GM12864 (cell line): Measurements from ENCODE around the gene ADAM23.

Experiments
- DNase-seq: peaks from one replicate; pipeline ENCODE4 v3.0.0-alpha.2; 2011; ENCODE audit warnings: low read depth
- H3K4me3 ChIP-seq: 2 replicates; pipeline ENCODE4 v1.5.1; 2011; ENCODE audit warnings: mild to moderate bottlenecking, low read depth, low read length, control low read depth
- TF ChIP-seq, protein P1 (sequence below): IDR thresholded peaks from 2 replicates; pipeline ENCODE4 v1.5.1; 2011; ENCODE audit warnings: low read depth, mild to moderate bottlenecking, moderate library complexity, low read length, control low read depth, inconsistent platforms; ENCODE audit errors: missing control alignments

ADAM23 gene

GRCh38 chr2:206462240-206462854, 19.0 kb downstream of the ADAM23 start:
- TF ChIP-seq, protein P1, sequence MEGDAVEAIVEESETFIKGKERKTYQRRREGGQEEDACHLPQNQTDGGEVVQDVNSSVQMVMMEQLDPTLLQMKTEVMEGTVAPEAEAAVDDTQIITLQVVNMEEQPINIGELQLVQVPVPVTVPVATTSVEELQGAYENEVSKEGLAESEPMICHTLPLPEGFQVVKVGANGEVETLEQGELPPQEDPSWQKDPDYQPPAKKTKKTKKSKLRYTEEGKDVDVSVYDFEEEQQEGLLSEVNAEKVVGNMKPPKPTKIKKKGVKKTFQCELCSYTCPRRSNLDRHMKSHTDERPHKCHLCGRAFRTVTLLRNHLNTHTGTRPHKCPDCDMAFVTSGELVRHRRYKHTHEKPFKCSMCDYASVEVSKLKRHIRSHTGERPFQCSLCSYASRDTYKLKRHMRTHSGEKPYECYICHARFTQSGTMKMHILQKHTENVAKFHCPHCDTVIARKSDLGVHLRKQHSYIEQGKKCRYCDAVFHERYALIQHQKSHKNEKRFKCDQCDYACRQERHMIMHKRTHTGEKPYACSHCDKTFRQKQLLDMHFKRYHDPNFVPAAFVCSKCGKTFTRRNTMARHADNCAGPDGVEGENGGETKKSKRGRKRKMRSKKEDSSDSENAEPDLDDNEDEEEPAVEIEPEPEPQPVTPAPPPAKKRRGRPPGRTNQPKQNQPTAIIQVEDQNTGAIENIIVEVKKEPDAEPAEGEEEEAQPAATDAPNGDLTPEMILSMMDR, result no peak
- no peak for DNase-seq
- H3K4me3 ChIP-seq, result no peak overlapping the region

- DNase-seq, result no peak
- no peak overlapping the region for H3K4me3 ChIP-seq
- TF ChIP-seq, protein P1, result no peak
Measured at GRCh38 chr2:206463685-206464084, 20.4 kb downstream of the ADAM23 start.

DNA sequence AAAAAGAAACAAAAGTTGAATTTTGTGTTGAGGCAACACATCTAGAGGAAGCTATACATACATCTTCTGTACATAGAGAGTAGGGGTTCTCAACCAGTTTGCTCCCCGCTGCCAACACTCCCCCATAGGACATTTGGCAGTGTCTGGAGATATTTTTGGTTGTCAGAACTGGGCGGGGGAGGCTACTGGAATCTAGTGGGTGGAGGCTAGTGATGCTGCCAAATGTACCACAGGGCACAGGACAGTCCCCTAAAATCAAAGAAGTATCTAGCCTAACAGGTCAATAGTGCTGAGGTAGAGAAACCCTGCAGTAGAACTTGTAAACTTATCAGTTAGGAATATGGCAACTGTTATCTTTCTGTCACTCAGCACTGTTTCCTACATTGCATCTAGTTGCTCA, 21.3 kb downstream of the ADAM23 start:
- TF ChIP-seq, protein P1, result no peak
- H3K4me3 ChIP-seq, result no peak overlapping the region
- no peak for DNase-seq

GRCh38 chr2:206471524-206472062, 28.3 kb downstream of the ADAM23 start:
- TF ChIP-seq, protein P1, result no peak
- no peak overlapping the region for H3K4me3 ChIP-seq
- DNase-seq, result no peak

GRCh38 chr2:206472094-206472493, 28.8 kb downstream of the ADAM23 start:
- no peak for DNase-seq
- TF ChIP-seq, protein P1, result no peak
- H3K4me3 ChIP-seq, result no peak overlapping the region

DNA sequence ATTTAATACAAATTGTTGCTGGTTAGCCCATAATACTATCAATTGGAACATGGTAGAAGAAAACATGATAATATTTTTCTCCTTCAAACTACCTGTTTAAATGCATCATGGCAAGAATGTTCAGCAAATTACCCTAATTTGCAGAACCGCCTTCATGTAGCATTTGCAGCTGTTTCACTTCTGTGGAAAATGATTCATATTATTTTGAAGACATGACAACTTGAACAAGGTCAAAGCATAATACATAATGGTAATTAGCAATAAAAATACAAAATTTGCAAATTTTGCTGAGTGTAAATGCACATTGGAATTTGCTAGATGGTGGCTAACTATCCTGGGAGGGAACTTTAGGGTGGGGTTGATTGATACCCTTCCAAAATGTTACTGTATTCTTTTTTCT, 30.8 kb downstream of the ADAM23 start:
- TF ChIP-seq, protein P1, result no peak

GRCh38 chr2:206477296-206477695, 34.0 kb downstream of the ADAM23 start:
- no peak overlapping the region for H3K4me3 ChIP-seq
- TF ChIP-seq, protein P1, result no peak
- no peak for DNase-seq

More for the DNA sequence above, 30.8 kb downstream of the ADAM23 start:
- H3K4me3 ChIP-seq, result no peak overlapping the region
- no peak for DNase-seq
